ENCODE results near the gene SRP68.
"Not testable (repeated sequence)": the region's sequence is repeated elsewhere in the genome, so short reads cannot be mapped to it uniquely, and the experiment has no call there.

SRP68 gene

GRCh38 chr17:76089680-76090516 lies 17.6 kb upstream of the SRP68 start:
- no peak for DNase-seq (ENCODE audit: low read depth in 2 of 2)

GRCh38 chr17:76088868-76089576 lies 16.7 kb upstream of the SRP68 start:
- DNase-seq (ENCODE audit: low read depth in 2 of 2), result no peak

GRCh38 chr17:76088041-76088867 lies 15.9 kb upstream of the SRP68 start:
- DNase-seq (ENCODE audit: low read depth in 2 of 2), result no peak

- DNase-seq (ENCODE audit: low read depth in 2 of 2), result no peak
These were observed 15.2 kb upstream of the SRP68 start for GRCh38 chr17:76087531-76087930.

- DNase-seq (ENCODE audit: low read depth in 2 of 2), result no peak
These were observed 14.1 kb upstream of the SRP68 start for GRCh38 chr17:76086384-76086783.

- no peak for DNase-seq (ENCODE audit: low read depth in 2 of 2)
These were observed 13.5 kb upstream of the SRP68 start for GRCh38 chr17:76085731-76086366.

- no peak for DNase-seq (ENCODE audit: low read depth in 2 of 2)
These were observed 12.9 kb upstream of the SRP68 start for GRCh38 chr17:76085066-76085730.

- no peak for DNase-seq (ENCODE audit: low read depth in 2 of 2)
These were observed 11.3 kb upstream of the SRP68 start for GRCh38 chr17:76083536-76084182.

GRCh38 chr17:76082326-76083251 lies 10.3 kb upstream of the SRP68 start:
- no peak for DNase-seq (ENCODE audit: low read depth in 2 of 2)

GRCh38 chr17:76081295-76082210 lies 9.2 kb upstream of the SRP68 start:
- no peak for DNase-seq (ENCODE audit: low read depth in 2 of 2)

GRCh38 chr17:76080768-76081287 lies 8.5 kb upstream of the SRP68 start:
- DNase-seq (ENCODE audit: low read depth in 2 of 2), result no peak

- DNase-seq (ENCODE audit: low read depth in 2 of 2), result no peak
These were observed 7.8 kb upstream of the SRP68 start for GRCh38 chr17:76079956-76080767.

GRCh38 chr17:76079535-76079955 lies 7.2 kb upstream of the SRP68 start:
- no peak for DNase-seq (ENCODE audit: low read depth in 2 of 2)

- no peak for DNase-seq (ENCODE audit: low read depth in 2 of 2)
These were observed 6.7 kb upstream of the SRP68 start, which contains the start of gene ZACN for GRCh38 chr17:76078860-76079534. TSS of gene ZACN (plus strand) at chr17:76079182. CDS start at chr17:76079265, 83 bp downstream.

- DNase-seq (ENCODE audit: low read depth in 2 of 2), result not testable (repeated sequence)
These were observed 6.1 kb upstream of the SRP68 start for GRCh38 chr17:76078370-76078769.

- no peak for DNase-seq (ENCODE audit: low read depth in 2 of 2)
These were observed 5.3 kb upstream of the SRP68 start for GRCh38 chr17:76077584-76078110.
